ENCODE results near the gene ITGA6. TPM values are rescaled to one million over a fixed set of nuclear protein-coding genes. Genes with fewer than 3 reads are reported as not detected.
"Not testable (repeated sequence)": the region's sequence is repeated elsewhere in the genome, so short reads cannot be mapped to it uniquely, and the experiment has no call there.

ITGA6 gene
- total and polyA plus RNA-seq, 8 donors: 14.7 to 92.7 (median 54.8) TPM

GRCh38 chr2:172540421-172540820, 113.0 kb downstream of the ITGA6 start:
- no peaks in the 10 kb centered on the region for H3K27me3 ChIP-seq
- H3K27ac ChIP-seq: no peak overlapping the region
- H3K4me3 ChIP-seq: no peak overlapping the region
- TF ChIP-seq, protein P1, sequence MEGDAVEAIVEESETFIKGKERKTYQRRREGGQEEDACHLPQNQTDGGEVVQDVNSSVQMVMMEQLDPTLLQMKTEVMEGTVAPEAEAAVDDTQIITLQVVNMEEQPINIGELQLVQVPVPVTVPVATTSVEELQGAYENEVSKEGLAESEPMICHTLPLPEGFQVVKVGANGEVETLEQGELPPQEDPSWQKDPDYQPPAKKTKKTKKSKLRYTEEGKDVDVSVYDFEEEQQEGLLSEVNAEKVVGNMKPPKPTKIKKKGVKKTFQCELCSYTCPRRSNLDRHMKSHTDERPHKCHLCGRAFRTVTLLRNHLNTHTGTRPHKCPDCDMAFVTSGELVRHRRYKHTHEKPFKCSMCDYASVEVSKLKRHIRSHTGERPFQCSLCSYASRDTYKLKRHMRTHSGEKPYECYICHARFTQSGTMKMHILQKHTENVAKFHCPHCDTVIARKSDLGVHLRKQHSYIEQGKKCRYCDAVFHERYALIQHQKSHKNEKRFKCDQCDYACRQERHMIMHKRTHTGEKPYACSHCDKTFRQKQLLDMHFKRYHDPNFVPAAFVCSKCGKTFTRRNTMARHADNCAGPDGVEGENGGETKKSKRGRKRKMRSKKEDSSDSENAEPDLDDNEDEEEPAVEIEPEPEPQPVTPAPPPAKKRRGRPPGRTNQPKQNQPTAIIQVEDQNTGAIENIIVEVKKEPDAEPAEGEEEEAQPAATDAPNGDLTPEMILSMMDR (IDR thresholded peaks at IDR 0.05): no peak
- H3K9me3 ChIP-seq: no peaks in the 10 kb centered on the region
- DNase-seq (no peak), FAIRE-seq (no peak), ATAC-seq (no peak)
- no peaks in the 10 kb centered on the region for H3K36me3 ChIP-seq
- intact Hi-C loops (cut with DNase I): no loop called here
- H3K4me1 ChIP-seq: no peaks in the 10 kb centered on the region

GRCh38 chr2:172545408-172546075, 118.2 kb downstream of the ITGA6 start:
- Histone ChIP-seq H3K9me3 (no peaks in the 10 kb centered on the region), H3K27ac (no peak overlapping the region), H3K27me3 (no peaks in the 10 kb centered on the region), H3K36me3 (no peaks in the 10 kb centered on the region), H3K4me1 (no peaks in the 10 kb centered on the region), H3K4me3 (no peak overlapping the region)
- intact Hi-C loops (cut with DNase I): no loop called here
- ATAC-seq: no peak
- WGBS, 2 donors: 72 to 84% methylated on average over 2 of the region's 2 CpGs
- TF ChIP-seq, protein P1 (IDR thresholded peaks at IDR 0.05): no peak
- no peak for FAIRE-seq
- no peak for DNase-seq

DNA sequence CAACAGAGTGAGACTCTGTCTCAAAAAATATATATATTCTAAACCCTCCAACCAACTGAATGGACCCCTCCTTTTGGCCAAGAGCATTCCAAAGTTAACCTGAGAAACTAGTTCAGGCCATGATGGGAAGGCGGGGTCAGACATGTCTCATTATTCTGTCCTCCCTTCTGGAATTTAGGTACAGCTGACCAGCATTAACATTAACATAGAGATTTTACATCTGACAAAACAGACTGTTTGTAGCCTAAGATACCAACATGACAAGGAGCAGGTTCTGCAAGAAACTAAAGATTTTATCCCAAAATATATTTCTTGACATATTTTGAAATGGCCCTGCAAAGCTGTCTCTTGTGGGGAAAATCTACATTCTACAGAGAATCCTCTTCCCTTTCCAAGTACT, 121.7 kb downstream of the ITGA6 start:
- 98 to 100% methylated on average over 1 of the region's 1 CpG for WGBS, 2 donors
- TF ChIP-seq, protein P1 (IDR thresholded peaks at IDR 0.05): no peak
- ATAC-seq (no peak), DNase-seq (no peak), FAIRE-seq (no peak)
- intact Hi-C loops (cut with DNase I): no loop called here
- H3K27me3 ChIP-seq: no peaks in the 10 kb centered on the region
- H3K4me1 ChIP-seq: no peaks in the 10 kb centered on the region
- H3K36me3 ChIP-seq: no peaks in the 10 kb centered on the region
- H3K9me3 ChIP-seq: no peaks in the 10 kb centered on the region
- H3K27ac ChIP-seq: no peak overlapping the region
- no peak overlapping the region for H3K4me3 ChIP-seq

DNA sequence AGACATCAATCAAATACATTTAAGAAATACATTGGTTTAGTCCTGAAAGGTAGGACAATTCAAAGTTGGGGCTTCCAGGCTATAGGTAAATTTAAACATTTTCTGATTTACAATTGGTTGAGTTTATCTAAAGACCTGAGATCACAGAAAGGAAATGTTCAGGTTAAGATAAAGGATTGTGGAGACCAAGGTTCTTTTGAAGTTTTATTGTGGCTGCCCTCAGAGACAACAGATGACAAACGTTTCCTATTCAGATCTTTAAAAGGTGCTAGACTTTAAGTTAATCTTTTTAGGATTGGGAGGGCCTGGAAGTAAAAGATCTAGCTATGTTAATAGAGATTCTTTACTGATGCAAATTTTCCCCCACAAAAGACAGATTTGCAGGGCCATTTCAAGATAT, 122.4 kb downstream of the ITGA6 start:
- H3K4me3 ChIP-seq; DNase-seq; intact Hi-C loops (cut with DNase I); ATAC-seq; H3K27ac ChIP-seq; H3K36me3 ChIP-seq; H3K27me3 ChIP-seq; H3K4me1 ChIP-seq; FAIRE-seq; H3K9me3 ChIP-seq: not testable (repeated sequence)
- WGBS, 2 donors: 54 to 63% methylated on average over 1 of the region's 1 CpG

DNA sequence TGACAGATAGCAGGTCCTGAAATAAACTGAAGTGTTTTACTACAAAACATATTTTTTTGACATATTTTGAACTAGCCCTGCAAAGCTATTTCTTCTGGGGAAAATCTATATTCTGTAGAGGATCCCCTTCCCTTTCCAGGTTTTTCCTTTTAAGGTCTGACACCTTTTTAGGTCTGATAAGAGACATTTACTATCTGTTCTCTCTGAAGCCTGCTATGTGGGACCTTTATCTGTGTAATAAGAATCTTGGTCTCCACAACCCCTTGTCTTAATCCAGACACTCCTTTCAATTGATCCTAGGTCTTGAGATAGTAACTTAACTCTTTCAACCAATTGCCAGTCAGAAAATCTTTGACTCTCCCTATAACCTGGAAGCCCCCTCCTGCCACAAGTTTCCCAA, 123.0 kb downstream of the ITGA6 start:
- H3K4me3 ChIP-seq: no peak overlapping the region
- FAIRE-seq: no peak
- H3K36me3 ChIP-seq: no peaks in the 10 kb centered on the region
- no peak overlapping the region for H3K27ac ChIP-seq
- no peaks in the 10 kb centered on the region for H3K9me3 ChIP-seq
- DNase-seq: no peak
- intact Hi-C loops (cut with DNase I): no loop called here
- ATAC-seq: no peak
- no peaks in the 10 kb centered on the region for H3K4me1 ChIP-seq
- no peaks in the 10 kb centered on the region for H3K27me3 ChIP-seq
- TF ChIP-seq, protein P1 (IDR thresholded peaks at IDR 0.05): no peak
